Activated T-cell treated with anti-CD3 and anti-CD28 coated beads, Interleukin-2, amount 50 U/mL, for 72 hours (primary cell): ENCODE results near the gene AP3B1. TPM values are rescaled to one million over a fixed set of nuclear protein-coding genes. Genes with fewer than 3 reads are reported as not detected.
"Not testable (repeated sequence)": the region's sequence is repeated elsewhere in the genome, so short reads cannot be mapped to it uniquely, and the experiment has no call there.

Source experiments
- ATAC-seq, 2 donors: fragments of 150-1000 bp; cut with Tn5 transposase; replicated peaks in 1 of 2; 2 replicates each; pipeline ENCODE4 v1.10.0; 2021; ENCODE audit warnings: moderate library complexity in 2 of 2, mild to moderate bottlenecking in 1 of 2
- DNase-seq, 2 donors: peaks; one replicate each; pipeline ENCODE4 v3.0.0; 2021 to 2022; ENCODE audit warnings: mixed read lengths in 1 of 2
- H3K27ac Mint-ChIP-seq: one replicate; pipeline ENCODE4 v1.8.0; 2022; ENCODE audit warnings: mild to moderate bottlenecking, moderate library complexity, mixed read lengths
- H3K27me3 Mint-ChIP-seq: one replicate; pipeline ENCODE4 v1.8.0; 2022; ENCODE audit warnings: low read depth, mixed read lengths
- H3K36me3 Mint-ChIP-seq, 2 donors: one replicate each; pipeline ENCODE4 v1.8.0; 2022; ENCODE audit warnings: mixed read lengths in 2 of 2, mild to moderate bottlenecking in 1 of 2; ENCODE audit not compliant: insufficient read depth in 2 of 2
- H3K4me1 Mint-ChIP-seq: one replicate; pipeline ENCODE4 v1.8.0; 2022; ENCODE audit warnings: low read depth, mixed read lengths
- H3K4me3 Mint-ChIP-seq, 2 donors: one replicate each; pipeline ENCODE4 v1.8.0; 2022; ENCODE audit warnings: mild to moderate bottlenecking in 2 of 2, mixed read lengths in 2 of 2, moderate library complexity in 2 of 2
- H3K9me3 Mint-ChIP-seq, 2 donors: one replicate each; pipeline ENCODE4 v1.8.0; 2022; ENCODE audit warnings: mixed read lengths in 2 of 2
- total RNA-seq, 2 donors: library from RNA; stranded (reverse); gene quantifications; one replicate each; pipeline ENCODE4 v1.2.3, GENCODE V29; 2022

The AP3B1 gene
- total RNA-seq, 2 donors from 2014 or later: 43.6 to 45.1 TPM

DNA sequence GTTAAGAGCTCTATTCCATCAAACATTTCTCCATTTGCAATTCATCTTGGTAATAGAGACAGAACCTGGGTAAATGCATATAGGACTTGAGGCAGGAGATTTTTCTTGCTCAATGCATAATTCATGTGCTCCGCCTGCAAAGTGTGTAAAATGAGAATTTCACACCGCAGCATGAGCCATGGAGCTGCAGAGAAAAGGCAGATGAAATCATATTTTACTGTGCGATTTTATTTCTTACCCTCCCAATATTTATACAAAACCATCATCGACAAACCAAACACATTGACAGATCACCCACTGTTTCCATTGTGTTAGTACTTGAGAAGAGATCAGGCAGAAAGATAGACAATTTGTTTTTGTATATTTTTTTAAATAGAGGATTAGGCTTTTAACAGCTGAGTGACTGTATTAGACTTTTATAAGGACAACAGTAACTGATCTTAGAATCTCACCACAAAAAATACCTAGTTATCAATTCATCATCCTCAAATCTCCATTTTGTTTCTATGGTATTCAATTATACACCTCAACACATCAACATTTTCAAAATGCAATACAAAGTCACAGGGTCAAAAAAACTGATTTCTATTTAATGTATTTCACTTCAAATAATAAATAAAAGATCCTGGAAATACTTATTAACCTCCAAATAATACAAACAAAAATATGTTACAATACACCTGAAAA is 191.1 kb downstream of the AP3B1 start:
- no peaks in the 10 kb centered on the region for H3K27me3 Mint-ChIP-seq

GRCh38 chr5:78102500-78102899 is 192.0 kb downstream of the AP3B1 start:
- Mint-ChIP-seq H3K36me3 (peaks cover 8 to 17% of the 10 kb centered on the region in 2 donors), H3K9me3 (no peaks in the 10 kb centered on the region), H3K27ac (no peak overlapping the region), H3K4me3 (no peak overlapping the region), H3K4me1 (no peaks in the 10 kb centered on the region), H3K27me3 (no peaks in the 10 kb centered on the region)
- no peak for ATAC-seq
- DNase-seq: no peak

More for the DNA sequence above, 191.1 kb downstream of the AP3B1 start:
- H3K9me3 Mint-ChIP-seq: no peaks in the 10 kb centered on the region
- ATAC-seq: no peak
- H3K36me3 Mint-ChIP-seq: peaks cover 8 to 17% of the 10 kb centered on the region in 2 donors
- no peak overlapping the region for H3K4me3 Mint-ChIP-seq
- DNase-seq: no peak
- H3K4me1 Mint-ChIP-seq: no peaks in the 10 kb centered on the region
- H3K27ac Mint-ChIP-seq: no peak overlapping the region

DNA sequence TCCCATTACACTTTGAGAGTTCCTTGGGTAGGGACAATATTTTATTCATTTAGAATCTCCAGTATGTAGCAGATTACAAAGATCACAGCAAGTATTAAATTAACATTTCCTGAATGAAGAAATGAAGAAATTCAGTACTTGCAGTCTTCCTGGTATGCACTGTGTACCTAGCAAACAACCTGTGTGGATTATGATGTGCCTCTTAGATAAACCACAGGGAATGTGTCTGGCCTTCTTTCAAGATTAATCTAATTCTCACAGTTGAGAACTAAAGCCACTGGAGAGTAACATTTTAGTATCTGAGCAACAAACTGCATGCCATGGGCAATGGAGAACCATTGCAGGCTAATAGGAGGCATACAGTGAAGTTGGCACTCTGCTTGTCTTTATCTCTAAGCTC is 199.4 kb downstream of the AP3B1 start:
- Mint-ChIP-seq H3K9me3 (no peaks in the 10 kb centered on the region), H3K27me3 (no peaks in the 10 kb centered on the region), H3K4me3 (no peak overlapping the region), H3K27ac (no peak overlapping the region), H3K4me1 (no peaks in the 10 kb centered on the region), H3K36me3 (peaks cover 4 to 20% of the 10 kb centered on the region in 2 donors)
- DNase-seq (no peak), ATAC-seq (no peak)

DNA sequence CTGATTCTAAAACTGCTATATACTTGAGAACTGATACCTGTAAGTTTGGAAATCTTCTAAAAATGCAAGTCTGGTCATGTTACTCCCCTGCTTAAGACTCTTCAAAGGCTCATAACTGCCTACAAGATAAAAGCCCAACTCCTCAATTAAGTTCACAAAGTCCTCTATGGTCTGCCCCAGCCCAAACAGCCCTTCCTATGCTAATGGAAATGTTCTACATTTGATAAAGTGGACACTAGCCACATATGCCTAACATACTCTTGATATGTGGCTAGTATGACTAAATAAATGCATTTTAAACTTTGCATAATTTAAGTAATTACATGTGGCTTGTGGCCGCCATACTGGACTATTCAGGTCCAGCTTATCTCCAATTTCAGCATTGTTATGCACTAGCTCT is 204.5 kb downstream of the AP3B1 start:
- Mint-ChIP-seq H3K27ac (no peak overlapping the region), H3K4me3 (no peak overlapping the region), H3K27me3 (no peaks in the 10 kb centered on the region), H3K36me3 (peaks cover 2 to 12% of the 10 kb centered on the region in 2 donors), H3K4me1 (no peaks in the 10 kb centered on the region), H3K9me3 (no peaks in the 10 kb centered on the region)
- DNase-seq (no peak), ATAC-seq (no peak)

- no peak overlapping the region for H3K27ac Mint-ChIP-seq
- H3K36me3 Mint-ChIP-seq: peaks cover 2 to 7% of the 10 kb centered on the region in 2 donors
- H3K4me1 Mint-ChIP-seq: peaks cover 7% of the 10 kb centered on the region
- H3K27me3 Mint-ChIP-seq: no peaks in the 10 kb centered on the region
- H3K4me3 Mint-ChIP-seq: no peak overlapping the region
- DNase-seq: no peak
- peaks cover 0 to 5% of the 10 kb centered on the region in 2 donors for H3K9me3 Mint-ChIP-seq
- no peak for ATAC-seq
Measured at GRCh38 chr5:78078858-78079257, 215.6 kb downstream of the AP3B1 start.

- no peak for DNase-seq
- no peak for ATAC-seq
- H3K9me3 Mint-ChIP-seq: peaks cover 0 to 6% of the 10 kb centered on the region in 2 donors
- H3K27ac Mint-ChIP-seq: no peak overlapping the region
- H3K4me1 Mint-ChIP-seq: peaks cover 7% of the 10 kb centered on the region
- no peaks in the 10 kb centered on the region for H3K27me3 Mint-ChIP-seq
- no peak overlapping the region for H3K4me3 Mint-ChIP-seq
- H3K36me3 Mint-ChIP-seq: peaks cover 2 to 8% of the 10 kb centered on the region in 2 donors
Measured at GRCh38 chr5:78077369-78078068, 217.0 kb downstream of the AP3B1 start.

GRCh38 chr5:78076351-78076750 is 218.1 kb downstream of the AP3B1 start:
- Mint-ChIP-seq H3K4me1 (peaks cover 7% of the 10 kb centered on the region), H3K9me3 (peaks cover 0 to 6% of the 10 kb centered on the region in 2 donors), H3K27ac (no peak overlapping the region), H3K4me3 (no peak overlapping the region), H3K27me3 (no peaks in the 10 kb centered on the region), H3K36me3 (peaks cover 2 to 8% of the 10 kb centered on the region in 2 donors)
- ATAC-seq (no peak), DNase-seq (no peak)

GRCh38 chr5:78075301-78075700 is 219.2 kb downstream of the AP3B1 start:
- ATAC-seq: no peak

DNA sequence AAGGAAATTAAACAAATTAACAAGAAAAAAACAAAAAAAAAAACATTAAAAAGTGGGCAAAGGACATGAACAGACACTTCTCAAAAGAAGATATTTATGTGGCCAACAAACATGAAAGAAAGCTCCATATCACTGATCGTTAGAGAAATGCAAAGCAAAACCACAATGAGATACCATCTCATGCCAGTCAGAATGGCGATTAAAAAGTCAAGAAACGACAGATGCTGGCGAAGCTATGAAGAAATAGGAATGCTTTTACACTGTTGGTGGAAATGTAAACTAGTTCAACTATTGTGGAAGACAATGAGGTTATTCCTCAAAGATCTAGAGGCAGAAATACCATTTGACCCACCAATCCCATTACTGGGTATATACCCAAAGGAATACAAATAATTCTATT is 223.8 kb downstream of the AP3B1 start:
- H3K27ac Mint-ChIP-seq, H3K27me3 Mint-ChIP-seq, H3K4me1 Mint-ChIP-seq, H3K4me3 Mint-ChIP-seq, DNase-seq, ATAC-seq: not testable (repeated sequence)
- peaks cover 20 to 25% of the 10 kb centered on the region in 2 donors for H3K9me3 Mint-ChIP-seq
- peaks cover 26 to 29% of the 10 kb centered on the region in 2 donors for H3K36me3 Mint-ChIP-seq

More at GRCh38 chr5:78075301-78075700, 219.2 kb downstream of the AP3B1 start:
- peaks cover 0 to 8% of the 10 kb centered on the region in 2 donors for H3K36me3 Mint-ChIP-seq
- peaks cover 0 to 4% of the 10 kb centered on the region in 2 donors for H3K9me3 Mint-ChIP-seq
- H3K27ac Mint-ChIP-seq: no peak overlapping the region
- no peak overlapping the region for H3K4me3 Mint-ChIP-seq
- no peak for DNase-seq
- no peaks in the 10 kb centered on the region for H3K27me3 Mint-ChIP-seq
- peaks cover 7% of the 10 kb centered on the region for H3K4me1 Mint-ChIP-seq

DNA sequence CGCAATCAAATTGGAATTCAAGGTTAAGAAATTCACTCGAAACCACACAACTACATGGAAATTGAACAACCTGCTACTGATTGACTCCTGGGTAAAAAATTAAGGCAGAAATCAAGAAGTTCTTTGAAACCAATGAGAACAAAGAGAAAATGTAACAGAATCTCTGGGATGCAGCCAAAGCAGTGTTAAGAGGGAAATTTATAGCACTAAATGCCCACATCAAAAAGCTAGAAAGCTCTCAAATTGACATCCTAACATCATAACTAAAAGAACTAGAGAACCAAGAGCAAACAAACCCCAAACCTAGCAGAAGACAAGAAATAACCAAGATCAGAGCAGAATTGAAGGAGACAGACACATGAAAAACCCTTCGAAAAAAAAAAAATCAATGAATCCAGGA is 226.9 kb downstream of the AP3B1 start:
- H3K4me1 Mint-ChIP-seq: not testable (repeated sequence)

GRCh38 chr5:78066722-78067121 is 227.8 kb downstream of the AP3B1 start:
- not testable (repeated sequence) for H3K27ac Mint-ChIP-seq, ATAC-seq, H3K4me3 Mint-ChIP-seq, H3K27me3 Mint-ChIP-seq, DNase-seq, H3K4me1 Mint-ChIP-seq
- Mint-ChIP-seq H3K9me3 (peaks cover 20 to 23% of the 10 kb centered on the region in 2 donors), H3K36me3 (peaks cover 25 to 29% of the 10 kb centered on the region in 2 donors)

More for the DNA sequence above, 226.9 kb downstream of the AP3B1 start:
- H3K27ac Mint-ChIP-seq, ATAC-seq, H3K27me3 Mint-ChIP-seq, DNase-seq, H3K4me3 Mint-ChIP-seq: not testable (repeated sequence)
- Mint-ChIP-seq H3K9me3 (peaks cover 20 to 23% of the 10 kb centered on the region in 2 donors), H3K36me3 (peaks cover 25 to 29% of the 10 kb centered on the region in 2 donors)

DNA sequence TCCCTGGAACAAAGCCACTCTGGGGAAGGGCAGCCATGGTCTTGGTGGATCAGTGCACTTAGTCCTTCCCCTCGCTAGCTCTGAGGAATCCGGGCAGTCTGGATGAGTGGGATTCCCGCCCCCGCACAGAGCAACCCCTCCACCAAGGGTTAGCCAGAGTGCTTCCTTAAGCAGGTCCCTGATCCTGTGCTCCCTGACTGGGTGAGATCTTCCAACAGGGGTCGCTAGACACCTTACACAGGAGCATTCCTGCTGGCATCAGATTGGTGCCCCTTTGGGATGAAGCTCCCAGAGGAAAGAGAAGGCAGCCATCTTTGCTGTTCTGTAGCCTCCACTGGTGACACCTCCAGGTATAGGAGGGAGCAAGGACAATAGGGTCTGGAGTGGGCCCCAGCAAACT is 228.8 kb downstream of the AP3B1 start:
- no peak for DNase-seq
- Mint-ChIP-seq H3K9me3 (peaks cover 20 to 23% of the 10 kb centered on the region in 2 donors), H3K4me3 (no peak overlapping the region), H3K27ac (no peak overlapping the region), H3K36me3 (peaks cover 23 to 29% of the 10 kb centered on the region in 2 donors), H3K4me1 (no peaks in the 10 kb centered on the region), H3K27me3 (no peaks in the 10 kb centered on the region)
- ATAC-seq: no peak

- no peak for ATAC-seq
- no peaks in the 10 kb centered on the region for H3K4me1 Mint-ChIP-seq
Measured at GRCh38 chr5:78064941-78065472, 229.5 kb downstream of the AP3B1 start.

More at GRCh38 chr5:78064941-78065472, 229.5 kb downstream of the AP3B1 start:
- Mint-ChIP-seq H3K4me3 (no peak overlapping the region), H3K36me3 (peaks cover 23 to 29% of the 10 kb centered on the region in 2 donors), H3K27me3 (no peaks in the 10 kb centered on the region), H3K9me3 (peaks cover 20 to 23% of the 10 kb centered on the region in 2 donors), H3K27ac (no peak overlapping the region)
- DNase-seq: no peak
